ENCODE data around the gene PTGDS.

Gene PTGDS

DNA sequence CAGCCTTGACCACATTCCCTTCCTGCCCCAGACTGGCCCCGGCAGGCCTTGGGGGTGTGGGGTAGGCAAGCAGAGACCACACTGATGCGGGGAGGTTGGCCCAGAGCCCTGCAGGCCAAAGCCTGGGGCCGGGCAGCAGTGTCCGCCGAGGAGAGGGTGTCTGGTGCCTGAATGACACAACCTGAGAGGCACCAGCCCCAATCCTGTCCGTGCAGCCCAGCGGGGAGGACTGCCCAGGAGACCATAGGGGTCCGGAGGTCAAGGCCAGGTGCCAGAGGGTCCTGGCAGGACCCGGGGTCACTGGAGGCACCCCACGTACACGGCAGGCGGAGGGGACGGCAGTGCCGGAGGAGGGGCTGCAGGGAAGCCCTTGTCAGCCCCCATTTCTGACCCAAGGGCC is 5.6 kb upstream of the PTGDS start:
- FAIRE-seq (no peak), DNase-seq (ENCODE audit: insufficient read length, low spot score) (no peak)
- TF ChIP-seq, protein P1, sequence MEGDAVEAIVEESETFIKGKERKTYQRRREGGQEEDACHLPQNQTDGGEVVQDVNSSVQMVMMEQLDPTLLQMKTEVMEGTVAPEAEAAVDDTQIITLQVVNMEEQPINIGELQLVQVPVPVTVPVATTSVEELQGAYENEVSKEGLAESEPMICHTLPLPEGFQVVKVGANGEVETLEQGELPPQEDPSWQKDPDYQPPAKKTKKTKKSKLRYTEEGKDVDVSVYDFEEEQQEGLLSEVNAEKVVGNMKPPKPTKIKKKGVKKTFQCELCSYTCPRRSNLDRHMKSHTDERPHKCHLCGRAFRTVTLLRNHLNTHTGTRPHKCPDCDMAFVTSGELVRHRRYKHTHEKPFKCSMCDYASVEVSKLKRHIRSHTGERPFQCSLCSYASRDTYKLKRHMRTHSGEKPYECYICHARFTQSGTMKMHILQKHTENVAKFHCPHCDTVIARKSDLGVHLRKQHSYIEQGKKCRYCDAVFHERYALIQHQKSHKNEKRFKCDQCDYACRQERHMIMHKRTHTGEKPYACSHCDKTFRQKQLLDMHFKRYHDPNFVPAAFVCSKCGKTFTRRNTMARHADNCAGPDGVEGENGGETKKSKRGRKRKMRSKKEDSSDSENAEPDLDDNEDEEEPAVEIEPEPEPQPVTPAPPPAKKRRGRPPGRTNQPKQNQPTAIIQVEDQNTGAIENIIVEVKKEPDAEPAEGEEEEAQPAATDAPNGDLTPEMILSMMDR (IDR thresholded peaks at IDR 0.05; ENCODE audit: insufficient read depth, missing control alignments) = no peak

DNA sequence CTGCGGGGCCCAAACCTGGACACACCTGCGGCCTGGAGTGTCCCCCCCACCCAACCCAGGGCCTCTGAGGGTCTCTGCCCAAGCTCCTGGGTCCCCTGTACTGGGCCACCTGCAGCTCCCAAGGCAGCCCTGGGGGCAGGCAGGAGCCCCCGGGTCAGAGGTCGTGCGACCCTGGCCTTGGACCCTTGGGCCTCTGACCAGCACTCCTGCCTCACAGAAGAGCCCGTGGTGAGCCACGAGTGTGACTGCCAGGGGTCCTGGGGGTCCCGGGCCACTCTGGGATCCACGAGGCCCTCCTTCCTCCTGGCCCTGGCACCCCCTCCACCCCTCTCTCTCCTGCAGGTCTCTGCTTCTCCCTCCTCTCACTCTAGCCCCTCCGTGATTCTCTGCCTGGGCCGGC is 5.0 kb upstream of the PTGDS start:
- FAIRE-seq (no peak), DNase-seq (ENCODE audit: insufficient read length, low spot score) (no peak)
- TF ChIP-seq, protein P1 (IDR thresholded peaks at IDR 0.05; ENCODE audit: insufficient read depth, missing control alignments) = no peak

DNA sequence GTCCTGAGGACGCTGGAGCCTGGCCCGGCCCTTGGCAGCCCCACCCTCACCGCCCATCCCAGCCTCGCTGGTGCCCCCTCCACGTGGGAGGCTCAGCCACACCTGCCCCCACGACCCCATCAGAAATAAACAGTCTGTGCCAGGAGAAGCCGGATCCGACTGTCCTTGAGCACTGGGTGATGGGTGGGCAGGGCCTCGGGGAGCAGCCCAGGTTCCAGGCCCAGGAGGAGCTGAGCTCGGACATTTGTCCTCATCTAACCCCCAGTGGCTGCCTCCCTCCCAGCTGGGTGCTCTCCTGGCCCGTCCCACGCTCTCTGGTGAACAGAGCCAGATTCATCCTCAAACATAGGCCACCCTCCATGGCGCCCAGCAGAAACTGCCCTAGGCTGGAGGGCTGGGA is 4.6 kb upstream of the PTGDS start:
- FAIRE-seq (no peak), DNase-seq (ENCODE audit: insufficient read length, low spot score) (no peak)
- TF ChIP-seq, protein P1 (IDR thresholded peaks at IDR 0.05; ENCODE audit: insufficient read depth, missing control alignments) = no peak

DNA sequence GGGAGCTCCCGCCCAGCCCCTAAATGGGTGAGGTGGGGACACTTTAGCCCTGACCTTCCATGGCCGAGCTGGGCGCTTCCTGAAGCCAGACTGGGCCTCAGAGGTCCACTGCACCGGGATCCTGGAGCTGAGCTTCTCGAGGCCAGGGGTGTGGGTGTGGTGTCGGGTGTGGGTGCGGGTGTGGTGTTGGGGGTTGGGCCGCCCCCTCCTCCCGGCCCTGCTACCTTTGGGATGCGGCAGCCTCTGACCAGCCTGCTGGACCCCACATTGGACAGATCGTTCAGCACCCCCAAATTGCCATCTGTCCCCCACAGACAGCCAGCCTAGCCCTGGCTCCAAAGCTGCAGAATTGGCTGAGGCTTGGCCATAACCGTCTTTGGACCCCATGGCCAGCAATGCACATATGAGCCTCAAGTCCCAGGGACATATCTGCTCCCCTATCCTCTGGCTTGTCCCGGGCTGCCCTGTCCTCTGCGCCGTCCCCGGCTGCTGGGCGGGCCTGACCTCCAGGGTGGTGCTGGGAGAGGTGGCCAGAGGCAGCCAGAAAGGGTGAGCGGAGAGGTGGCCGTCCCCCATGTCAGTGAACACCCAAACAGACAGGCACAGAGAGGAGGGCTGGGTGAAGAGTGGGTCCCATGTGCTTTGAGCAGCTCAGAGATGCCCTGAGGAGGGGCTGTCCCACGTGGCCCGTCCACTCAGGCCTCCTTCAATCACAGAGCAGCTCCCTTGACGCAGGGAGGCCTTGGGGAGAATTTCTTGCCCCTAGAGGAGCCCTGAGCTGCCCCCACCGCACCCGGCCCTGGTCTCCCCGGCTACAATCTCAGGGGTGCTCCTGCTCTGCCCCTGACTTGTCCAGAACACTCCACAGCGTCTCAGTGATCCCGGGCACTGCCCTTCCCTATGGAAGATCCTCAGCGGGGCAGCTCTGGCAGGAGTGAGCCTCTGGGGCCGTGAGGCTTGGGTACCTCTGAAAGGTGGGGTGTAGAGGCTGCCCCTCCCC is 3.4 kb upstream of the PTGDS start:
- TF ChIP-seq, protein P1 (IDR thresholded peaks at IDR 0.05; ENCODE audit: insufficient read depth, missing control alignments) = no peak
- no peak for FAIRE-seq

DNA sequence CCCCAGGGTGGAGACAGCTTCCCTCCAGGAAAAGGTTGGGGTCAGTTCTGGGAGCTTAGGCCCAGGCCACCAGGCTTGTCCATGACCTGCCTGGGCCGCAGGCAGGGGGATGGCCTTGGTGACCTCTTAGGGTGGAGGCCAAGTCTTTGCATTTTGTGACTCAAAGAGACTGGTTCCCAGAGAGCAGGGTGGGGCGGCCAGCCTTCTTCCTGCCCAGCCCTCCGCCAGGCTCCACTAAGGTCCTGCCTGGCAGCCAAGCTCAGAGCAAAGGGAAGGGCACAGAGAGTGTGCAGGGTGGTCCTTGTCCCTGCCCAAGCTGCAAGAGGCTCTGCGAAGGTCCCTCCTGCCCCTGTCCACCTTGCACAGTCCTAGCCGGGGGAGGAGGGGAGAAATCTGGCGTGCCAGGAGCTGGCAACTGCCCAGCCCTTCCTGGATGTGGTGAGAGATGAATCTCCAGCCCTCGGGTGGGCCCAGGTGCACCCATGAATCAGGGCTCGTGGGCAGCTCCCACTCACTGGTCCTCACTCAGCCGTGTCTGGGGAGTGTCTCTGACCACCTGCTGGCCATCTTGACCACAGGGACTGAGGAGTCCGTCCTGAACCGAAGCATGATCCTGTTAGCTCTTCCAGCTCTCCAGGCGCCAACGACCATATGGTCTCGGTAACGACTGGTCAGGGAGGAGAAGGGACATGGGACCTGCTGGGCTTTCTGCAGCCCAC is 2.3 kb upstream of the PTGDS start:
- FAIRE-seq (no peak), DNase-seq (ENCODE audit: insufficient read length, low spot score) (no peak)
- TF ChIP-seq, protein P1 (IDR thresholded peaks at IDR 0.05; ENCODE audit: insufficient read depth, missing control alignments) = no peak

More for the DNA sequence above, 3.4 kb upstream of the PTGDS start:
- DNase-seq (ENCODE audit: insufficient read length, low spot score) = no peak

DNA sequence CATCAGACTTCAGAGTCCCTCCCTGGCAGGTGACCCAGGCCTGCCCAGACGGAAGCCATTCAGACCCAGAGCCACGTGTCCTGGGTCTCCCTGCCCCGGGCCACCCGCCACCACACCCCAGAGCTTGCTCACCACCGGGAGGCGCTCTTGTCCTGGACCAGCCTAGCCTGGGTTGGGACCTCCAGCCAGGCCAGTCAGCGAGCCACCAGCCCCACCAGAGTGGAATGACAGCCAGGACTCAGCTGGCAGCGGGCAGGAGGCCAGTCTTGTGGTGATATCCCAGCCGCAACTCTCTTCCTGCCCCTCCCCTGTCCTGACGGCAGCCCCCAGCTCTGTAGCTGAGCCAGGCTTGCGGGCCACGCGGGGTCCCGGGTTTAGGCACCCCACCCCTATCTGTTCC is 1.7 kb upstream of the PTGDS start:
- TF ChIP-seq, protein P1 (IDR thresholded peaks at IDR 0.05; ENCODE audit: insufficient read depth, missing control alignments) = no peak
- no peak for FAIRE-seq
- no peak for DNase-seq (ENCODE audit: insufficient read length, low spot score)

Measured in D721Med (cell line).